Ovary (tissue), 3 donors: ENCODE data around the gene NPAS3.

Experiments
- CTCF ChIP-seq, 3 donors: fragments of 450-650 bp in 2 of 3; fragments of 200-600 bp in 1 of 3; IDR thresholded peaks; one replicate each; pipeline versions ENCODE4 v1.5.1 to v1.8.0; 2016 to 2022; ENCODE audit warnings: antibody characterized with exemption in 3 of 3, mild to moderate bottlenecking in 1 of 3
- POLR2A ChIP-seq: fragments of 450-650 bp; IDR thresholded peaks from one replicate; pipeline ENCODE4 v1.6.1; 2017; ENCODE audit warnings: antibody characterized with exemption, mild to moderate bottlenecking, moderate library complexity
- donor health status: DM: no; HTN: no; CAD: no.

- no peak for TF ChIP-seq CTCF (IDR thresholded peaks at IDR 0.05)
- no peak for TF ChIP-seq POLR2A
Observed at GRCh38 chr14:32934073-32934880, 4.4 kb upstream of the NPAS3 start.
